ENCODE measurements around the gene ANO3.

ANO3 gene

DNA sequence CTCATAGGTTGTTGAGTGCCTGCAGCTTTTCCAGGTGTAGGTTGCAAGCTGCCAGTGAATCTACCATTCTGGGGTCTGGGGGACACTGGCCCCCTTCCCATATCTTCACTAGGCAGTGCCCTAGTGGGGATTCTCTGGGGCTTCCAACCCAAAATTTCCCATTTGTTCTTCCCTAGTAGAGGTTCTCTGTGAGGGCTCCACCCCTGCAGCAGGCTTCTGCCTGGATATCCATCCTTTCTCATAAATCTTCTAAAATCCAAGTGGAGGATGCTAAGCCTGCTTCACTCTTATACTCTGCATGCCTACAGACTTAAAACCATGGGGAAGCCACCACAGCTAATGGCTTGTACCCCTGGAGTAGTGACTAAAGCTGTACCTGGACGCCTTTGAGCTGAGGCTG is 33.4 kb downstream of the ANO3 start:
- DNase-seq = no peak

DNA sequence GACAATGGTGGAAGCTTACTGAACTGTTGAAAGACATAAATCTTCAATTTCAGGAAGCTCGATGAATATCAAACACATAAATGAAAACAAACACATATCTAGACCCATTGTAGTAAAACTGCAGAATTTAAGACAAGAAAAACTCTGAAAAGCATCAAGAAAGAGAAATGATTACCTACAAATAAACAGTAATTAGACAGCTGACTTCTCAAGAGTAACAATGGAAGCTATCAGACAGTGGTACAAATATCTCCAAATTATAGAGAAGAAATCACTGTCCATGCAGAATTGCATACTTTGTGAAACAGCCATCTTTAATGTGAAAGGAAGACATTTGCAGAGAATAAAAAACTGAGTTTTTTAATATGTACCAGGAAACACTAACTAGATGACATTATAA is 45.7 kb downstream of the ANO3 start:
- no peak for DNase-seq

DNA sequence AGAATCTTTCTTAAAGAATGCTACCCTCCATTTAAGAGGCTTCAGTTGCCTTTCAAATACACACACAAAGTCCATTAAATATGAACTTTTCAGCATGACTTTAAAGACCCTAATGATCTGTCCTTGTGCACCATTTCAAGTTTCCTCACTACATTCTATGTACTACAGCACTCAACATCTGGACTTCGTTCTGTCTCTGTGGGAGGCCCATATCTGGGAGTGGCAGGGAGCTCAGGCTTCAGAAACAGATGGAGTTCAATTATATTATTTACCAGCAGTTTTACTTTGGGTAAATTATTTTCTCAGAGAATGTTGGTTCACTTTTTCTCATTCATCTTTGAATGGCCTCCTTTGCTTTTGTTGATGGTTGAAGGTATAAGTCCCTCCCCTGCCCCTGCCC is 67.4 kb downstream of the ANO3 start:
- no peak for DNase-seq

DNA sequence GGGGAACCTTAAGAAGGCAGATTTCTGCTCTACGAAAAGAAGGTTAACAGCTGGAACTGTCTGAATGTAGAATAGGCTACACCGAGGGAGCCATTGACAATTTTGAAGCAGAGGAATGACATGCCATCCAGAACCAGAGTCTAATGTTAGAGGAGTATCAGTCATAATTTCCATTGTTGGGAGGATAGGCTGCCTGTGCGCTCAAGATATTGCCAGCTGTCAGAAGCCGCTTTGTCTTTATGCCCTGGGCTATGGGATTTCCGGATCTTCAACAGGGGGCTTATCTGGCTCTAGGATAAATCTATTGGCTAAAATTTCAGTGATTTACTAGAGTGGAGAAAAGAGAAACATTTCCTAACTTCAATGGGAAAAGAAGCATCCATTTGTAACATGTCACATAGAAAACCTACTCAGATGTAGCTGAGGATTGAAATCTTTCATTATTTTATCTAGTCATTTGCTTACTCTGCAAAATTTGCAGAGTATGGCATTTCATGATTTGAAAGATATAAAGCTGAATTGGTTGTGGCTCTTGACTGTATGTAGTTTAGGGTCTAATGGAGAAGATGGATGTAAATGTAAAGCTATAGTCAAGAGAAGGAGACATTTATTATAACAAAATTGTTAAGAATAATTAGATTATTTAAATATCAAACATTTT is 78.9 kb downstream of the ANO3 start:
- DNase-seq = no peak

DNA sequence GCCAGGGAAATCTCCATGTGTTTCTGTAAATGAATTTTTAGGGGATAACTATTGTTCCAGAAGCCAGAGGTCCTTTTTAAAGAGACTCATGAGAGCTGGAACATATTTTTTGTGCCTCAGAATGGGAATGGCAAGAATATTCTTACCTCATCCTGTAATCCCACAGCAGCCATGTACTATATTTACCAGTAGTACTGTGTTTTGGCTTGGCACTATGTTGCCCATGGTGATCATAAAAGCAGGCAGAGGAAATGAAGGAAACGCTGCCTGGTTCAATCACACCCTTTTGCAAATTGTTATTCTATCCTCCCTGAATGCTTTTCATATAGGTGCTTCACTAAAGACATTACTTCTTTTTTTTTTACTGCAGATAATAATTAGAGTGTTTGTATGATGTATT is 81.0 kb downstream of the ANO3 start:
- DNase-seq = no peak

DNA sequence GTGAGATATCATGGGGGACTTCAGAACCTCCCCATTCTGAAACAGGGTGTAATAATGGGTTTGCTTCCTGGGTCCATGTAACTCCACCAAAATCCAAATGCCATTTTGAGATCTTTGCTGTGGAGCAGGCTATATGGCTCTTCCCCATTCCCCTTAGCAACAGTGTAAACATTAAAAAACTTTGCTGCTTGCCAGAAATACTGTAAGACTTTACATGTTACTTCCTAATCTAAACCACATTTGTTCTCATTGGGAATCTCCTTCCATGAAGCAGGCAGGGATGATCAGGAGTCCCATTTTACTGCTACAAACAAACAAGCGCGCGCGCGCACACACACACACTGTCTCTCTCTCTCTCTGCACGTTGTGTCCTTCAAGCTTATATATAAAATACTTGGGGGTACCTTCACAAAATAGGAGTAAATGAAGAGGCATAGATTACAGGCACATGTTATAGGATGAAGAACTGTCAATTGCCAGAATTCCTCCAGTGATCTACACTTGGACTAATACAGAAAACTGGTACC is 86.5 kb downstream of the ANO3 start:
- no peak for DNase-seq

DNA sequence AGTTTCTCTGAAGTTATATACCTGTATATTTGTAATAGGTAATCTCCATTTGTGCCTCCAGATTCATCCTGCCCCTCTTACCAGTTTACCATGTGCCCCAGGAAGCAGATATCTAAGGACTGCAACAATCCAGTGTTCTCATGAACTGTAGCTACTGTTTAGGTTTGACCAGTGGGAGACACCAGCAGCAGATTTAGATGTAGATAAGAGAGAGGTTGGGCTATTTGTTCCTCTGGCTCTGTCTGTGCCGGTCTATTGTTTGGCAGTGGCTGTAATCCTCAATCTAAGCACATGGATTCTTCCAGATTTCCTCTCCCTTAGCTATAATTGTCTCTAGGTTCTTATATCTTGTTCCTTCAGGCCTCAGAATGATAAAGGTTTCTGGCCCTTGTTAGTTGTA is 88.4 kb downstream of the ANO3 start:
- DNase-seq = no peak

DNA sequence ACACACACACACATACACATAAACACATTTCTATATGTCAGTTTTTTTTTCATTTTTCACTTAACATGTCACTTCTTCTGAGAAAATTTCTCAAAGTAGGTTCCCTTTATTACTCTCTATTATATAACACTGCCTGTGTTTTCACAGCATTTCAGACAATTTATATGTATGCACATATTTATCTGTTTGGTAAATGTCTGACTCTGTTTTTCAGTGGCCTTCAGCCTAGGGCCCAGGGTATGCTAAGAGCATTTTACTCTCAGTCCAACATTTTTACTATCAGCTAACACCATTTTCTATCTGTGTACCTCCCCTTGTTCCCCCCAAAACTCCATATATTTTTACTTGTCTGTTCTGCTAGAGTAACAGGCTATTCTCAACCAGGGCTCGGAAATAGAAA is 92.3 kb downstream of the ANO3 start:
- no peak for DNase-seq

DNA sequence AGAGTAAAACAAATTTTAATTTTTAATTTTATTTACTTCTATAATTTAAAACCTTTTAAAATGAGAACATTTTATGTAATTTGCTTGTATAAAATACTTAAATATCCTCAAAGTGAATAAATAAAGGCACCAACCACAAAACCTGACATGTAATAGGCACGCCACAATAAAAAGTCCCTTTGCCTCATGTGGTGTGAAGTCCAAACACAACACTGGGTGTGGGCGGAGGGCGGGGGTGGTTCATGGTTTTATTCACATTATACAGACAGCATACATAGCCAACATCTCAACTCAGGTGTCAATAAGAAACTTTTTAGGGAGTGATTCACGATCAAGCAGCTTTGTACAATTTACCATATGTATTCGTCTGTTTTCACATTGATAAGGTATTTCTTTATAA is 107.9 kb downstream of the ANO3 start:
- no peak for DNase-seq

DNA sequence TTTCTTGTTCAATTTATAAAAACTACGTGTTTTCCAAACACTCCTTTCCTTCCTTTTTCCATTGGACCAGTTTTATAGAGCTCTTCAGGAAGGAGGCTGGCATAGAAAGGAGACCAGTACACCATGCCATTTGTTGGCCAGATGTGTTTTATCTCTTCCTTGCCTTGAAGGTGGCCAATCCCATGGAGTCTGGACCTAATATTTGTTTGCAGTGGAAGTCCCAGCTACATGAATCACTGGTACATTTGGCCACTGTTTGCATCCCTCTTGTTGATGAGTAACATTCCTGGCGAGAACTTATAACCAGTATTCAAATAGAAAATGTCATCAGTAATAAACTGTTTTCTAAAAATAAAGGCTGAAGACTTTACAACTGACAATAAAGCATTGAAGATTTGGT is 110.2 kb downstream of the ANO3 start:
- no peak for DNase-seq

DNA sequence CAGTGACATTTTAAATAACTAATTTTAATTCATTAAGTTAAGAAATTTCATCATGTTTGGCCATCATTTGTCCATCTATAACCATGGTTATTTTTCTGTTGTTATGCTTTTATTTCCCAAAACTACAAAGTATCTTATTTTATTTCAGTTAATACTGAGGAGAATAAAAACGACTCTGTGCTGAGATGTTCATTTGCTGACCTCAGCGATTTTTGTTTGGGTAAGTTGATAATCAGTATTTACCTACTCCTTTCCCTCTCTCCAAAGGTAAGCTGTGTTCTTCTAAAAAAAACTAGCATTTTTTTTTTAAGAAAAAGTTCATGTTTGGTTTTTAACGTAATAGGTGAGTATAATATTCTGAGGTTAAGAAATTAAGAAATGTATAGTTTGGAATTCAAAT is 111.7 kb downstream of the ANO3 start:
- no peak for DNase-seq

DNA sequence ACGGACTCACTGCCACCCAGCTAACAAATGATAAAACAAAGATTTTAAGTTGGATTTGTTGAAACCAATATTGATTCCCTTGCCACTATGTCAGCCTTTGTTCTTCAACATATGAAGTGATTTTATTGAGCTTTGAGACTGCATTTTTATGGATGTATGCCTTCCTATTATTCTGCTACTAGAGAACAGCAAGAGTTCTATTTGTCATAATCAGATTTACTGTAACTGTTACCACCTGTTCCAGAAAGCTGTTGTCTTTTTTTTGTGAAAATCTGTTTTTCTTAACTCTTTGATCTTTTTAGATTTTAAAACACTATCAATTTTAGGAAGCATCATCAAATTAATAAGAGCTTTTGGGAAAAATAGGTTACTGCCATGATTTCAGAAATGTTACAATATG is 125.7 kb downstream of the ANO3 start:
- DNase-seq = no peak

DNA sequence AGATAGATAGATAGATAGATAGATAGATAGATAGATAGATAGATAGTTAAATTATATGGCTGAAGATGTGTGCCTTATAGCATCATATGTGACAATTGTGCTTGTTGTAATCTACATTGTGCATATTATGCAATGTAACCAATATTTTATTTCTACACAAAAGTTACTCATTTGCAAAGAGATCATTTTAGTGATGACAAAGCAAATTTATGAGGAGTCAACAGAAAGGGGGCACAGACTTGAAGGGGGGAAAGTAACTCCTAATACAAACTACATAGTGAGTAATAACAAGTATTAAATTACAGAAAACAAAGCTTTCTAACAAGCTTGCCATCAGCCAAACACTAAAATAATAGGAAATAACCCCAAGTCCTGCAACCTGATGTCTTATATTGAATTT is 133.3 kb downstream of the ANO3 start:
- DNase-seq = no peak

DNA sequence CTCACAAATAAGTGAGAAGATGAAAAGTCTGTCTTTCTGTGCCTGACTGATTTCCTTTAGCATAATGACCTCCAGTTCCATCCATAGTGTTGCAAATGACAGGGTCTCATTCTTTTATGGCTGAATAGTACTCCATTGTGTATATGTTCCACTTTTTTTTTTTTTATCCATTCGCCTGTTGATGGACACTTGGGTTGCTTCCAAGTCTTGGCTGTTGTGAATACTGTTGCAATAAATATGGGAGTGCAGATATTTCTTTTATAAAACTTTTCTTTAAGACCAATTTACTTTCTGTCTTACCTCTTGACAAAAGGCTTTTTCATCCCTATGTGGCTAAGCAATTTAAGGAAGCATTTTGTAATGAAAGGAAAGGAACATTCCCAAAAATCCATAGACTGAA is 135.6 kb downstream of the ANO3 start:
- no peak for DNase-seq

DNA sequence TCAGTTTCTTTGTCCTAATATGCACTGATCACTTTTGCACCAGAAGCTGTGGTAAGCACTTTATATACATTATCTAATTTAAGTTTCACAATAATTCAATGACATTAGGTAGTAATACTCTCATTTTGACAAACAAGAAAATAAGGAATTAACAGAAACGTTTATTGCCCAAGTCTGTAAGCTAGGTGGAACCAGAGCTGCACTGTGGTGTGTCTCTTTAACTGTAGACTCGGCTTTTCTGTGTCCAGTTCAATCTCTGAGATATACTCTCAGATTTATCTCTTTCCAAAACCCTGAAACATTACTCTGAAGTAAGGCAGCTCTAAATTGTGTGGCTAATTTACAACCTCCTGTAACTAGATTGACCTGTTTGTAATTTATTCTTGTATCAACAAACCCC is 139.1 kb downstream of the ANO3 start:
- no peak for DNase-seq

DNA sequence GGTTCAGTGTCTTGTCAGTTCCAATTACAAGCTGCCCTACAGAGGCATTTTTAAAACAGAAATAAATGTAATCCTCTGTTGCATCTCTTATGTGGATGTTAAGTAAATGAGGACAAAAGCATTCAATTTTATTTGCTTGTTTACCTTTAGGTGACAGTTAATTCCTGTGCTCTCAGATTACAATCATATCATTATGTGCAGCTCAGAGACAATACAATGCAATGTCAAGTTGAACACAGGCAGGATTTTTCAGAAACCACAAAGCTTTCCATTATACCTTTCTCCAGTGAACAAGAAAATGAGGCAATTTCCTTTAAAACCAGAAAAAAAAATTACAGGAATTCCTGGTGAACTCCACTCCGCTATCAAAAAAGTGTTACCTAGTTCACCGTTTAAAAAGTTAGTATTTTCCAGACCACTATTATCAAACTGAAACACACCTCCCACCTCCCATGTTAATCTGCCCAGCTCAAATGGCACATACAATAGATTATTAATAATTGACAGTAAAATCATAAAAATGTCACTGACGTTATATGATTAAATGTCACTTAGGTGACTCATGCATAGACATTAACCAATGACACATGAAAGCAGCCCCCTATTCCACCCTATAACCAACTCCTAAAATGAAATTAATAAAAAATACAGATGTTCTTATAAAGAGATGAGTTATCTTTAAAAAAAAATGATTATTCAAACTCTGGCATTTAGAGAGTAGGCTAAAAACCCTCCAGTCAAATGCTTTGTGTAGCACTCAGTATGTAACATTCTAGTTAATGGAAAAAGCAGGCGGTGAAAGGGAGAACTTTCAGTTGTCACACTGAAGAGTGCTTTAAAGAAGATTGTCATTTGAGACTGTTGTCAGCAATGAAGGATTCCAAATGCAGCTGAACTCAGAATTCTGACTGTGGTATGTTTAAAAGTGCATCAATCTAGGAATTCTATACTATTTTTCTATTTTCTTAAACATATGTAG is 141.6 kb downstream of the ANO3 start:
- DNase-seq = no peak

DNA sequence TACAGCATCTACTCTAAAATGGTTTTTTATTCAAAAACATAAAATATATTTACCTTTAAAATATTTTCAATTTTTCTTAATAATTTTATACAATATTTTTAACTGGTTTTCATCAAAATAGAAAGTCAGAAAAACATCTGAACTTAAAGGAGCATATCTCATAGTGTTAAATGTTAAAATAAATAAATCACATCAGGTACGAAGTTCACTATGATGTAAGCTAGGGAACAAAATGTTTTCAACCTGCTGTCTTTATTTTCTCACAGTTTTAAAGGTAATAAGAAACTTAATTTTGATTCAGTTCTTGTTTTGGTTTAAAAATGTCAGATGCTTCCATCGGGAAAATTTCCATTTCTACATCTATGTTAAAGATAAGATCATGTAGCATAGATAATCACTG is 142.5 kb downstream of the ANO3 start:
- DNase-seq = no peak

DNA sequence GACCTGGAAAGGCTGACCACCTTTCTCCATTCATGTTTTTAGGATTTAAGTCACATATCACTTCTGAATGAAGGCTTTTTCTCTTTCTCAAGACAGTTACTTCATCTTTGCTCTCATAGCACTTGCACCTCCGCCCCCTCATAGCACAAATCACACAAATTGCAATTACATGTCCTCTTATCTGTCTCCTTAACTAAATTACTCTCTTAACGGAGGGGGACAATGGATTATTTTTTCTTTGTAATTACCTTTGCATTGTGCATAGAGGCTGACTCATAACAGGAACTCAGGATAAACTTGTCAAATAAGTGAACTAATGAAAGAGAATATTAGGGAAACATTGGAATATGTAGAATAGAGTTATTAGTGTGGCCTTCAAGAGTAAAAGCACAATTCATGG is 145.5 kb downstream of the ANO3 start:
- no peak for DNase-seq

DNA sequence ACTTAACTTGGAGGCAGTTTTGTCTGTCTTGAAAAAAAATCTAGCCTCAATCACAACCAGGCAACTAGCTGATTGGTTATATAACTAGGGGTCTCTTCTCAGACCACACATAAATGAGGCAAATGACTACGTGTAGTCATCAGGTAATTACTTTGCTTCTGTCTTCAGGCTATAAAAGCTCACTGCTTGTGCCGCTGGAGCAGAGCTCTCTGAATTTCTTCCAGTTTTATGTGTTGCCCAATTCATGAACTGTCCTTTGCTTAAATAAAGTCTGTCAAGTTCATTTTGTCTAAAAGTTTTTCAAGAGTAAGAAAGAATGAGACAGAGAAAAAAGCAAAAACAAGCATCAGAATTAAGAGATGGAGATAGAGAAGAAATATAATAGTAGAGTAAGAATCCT is 146.8 kb downstream of the ANO3 start:
- DNase-seq = no peak

DNA sequence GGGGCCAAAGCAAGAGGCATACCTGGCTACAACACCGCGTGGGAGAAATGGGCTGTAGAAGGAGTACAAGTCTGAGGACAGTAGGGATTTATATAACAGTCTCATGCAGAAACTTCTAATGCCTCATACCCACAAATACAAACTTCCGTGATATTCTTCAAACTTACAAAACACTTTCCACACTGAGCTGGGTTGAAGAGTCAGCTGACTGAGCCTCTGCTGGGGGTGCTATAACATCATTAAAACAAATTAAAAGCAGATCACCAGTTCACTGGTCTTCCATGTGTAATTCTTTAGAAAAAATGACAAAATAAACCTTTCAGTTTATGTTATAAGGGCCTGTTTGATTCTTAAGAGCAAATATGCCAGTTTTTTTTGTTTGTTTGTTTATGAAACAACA is 148.1 kb downstream of the ANO3 start:
- no peak for DNase-seq

DNA sequence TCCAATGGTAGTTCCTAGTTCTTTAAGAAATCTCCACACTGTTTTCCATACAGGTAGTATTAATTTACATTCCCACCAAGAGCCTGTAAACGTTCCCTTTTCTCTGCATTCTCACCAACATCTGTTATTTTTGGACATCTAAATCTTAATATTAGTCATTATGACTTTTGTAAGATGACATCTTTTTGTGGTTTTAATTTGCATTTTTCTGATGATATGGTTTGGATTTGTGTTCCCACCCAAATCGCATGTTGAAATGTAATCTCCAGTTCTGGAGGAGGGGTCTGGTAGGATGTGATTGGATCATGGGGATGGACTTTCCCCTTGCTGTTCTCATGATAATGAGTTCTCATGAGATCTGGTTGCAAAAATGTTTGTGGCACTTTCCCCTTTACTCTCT is 151.2 kb downstream of the ANO3 start:
- DNase-seq = no peak

DNA sequence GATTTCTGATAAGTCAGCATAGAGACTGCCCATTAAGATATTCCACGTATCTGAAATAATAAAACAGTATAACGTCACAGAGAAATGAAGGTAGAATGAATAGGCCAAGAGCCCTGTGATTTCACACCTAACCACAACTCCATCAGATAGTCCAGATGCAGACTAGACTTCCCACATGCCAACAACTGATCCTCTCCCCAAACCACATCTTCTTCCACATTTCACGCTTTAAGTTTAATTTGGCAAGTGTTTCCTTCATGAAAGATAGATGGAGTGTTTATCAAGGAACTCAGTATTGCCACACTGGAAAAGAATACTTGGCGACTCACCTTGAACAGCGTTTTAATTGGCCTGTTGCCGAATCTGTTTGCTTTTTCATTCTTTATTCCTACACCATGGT is 158.6 kb downstream of the ANO3 start:
- no peak for DNase-seq

DNA sequence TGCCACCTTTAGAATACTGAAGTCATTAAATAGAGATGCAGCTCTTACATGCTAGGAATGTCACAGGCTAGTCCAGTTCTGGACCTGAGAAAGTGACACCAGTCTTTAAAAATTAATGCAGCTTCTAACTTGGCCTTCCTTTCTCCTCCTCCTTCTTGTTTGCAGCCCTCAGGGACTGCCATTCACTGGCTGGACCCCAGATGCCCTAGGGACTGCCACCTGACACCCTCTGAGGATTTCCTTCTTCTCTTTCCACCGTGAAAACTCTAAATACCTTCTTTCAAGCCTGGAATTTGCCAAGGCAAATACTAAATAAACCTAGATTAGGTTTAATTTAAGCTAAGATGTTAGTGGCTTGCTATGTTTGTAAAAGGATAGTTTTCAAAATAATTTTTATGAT is 161.7 kb downstream of the ANO3 start:
- DNase-seq = no peak

DNA sequence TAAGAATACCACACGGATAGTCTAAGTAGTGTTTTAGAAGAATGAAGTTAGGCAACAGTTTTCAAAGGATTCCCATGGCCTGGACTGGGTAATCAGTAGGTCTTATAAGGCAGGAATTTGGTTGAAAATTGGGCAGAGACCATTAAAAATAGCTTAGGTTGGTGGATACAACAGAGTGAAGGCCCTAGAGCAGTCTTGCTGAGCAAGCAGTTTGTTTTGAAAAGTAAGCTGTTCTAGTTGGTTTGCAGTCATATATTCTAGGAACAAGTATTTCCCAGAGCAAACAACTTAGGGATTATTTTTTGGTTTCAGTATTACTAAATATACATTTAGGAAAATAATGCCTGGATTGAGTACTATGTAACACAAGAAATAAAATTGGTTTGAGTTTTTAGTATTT is 175.3 kb downstream of the ANO3 start:
- no peak for DNase-seq
